COLO668 (cell line): ENCODE data around the gene ATRNL1.

Experiments
- DNase-seq: peaks from one replicate; lab custom pipeline; 2025; ENCODE audit not compliant: unreplicated experiment; lab: John Stamatoyannopoulos, UW

Gene ATRNL1

DNA sequence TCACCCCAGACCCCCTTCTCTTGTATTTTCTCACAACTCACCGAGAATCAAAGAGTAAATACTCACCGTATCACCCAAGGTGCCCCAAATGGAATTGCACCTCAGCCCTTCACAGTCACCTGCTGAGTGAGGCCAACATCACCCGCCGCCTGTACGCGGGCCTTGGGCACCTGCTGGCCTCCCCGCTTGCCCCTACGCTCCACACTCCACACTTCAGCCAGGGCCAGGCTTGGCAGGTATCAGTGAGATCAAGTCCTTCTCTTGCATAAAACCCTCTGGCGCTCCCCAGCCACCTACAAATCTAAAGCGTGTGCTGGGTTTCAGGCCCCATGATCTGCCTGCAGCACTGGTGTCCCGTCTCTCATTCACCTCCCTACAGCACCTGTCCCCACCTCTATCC, 879.3 kb downstream of the ATRNL1 start:
- no peak for DNase-seq

DNA sequence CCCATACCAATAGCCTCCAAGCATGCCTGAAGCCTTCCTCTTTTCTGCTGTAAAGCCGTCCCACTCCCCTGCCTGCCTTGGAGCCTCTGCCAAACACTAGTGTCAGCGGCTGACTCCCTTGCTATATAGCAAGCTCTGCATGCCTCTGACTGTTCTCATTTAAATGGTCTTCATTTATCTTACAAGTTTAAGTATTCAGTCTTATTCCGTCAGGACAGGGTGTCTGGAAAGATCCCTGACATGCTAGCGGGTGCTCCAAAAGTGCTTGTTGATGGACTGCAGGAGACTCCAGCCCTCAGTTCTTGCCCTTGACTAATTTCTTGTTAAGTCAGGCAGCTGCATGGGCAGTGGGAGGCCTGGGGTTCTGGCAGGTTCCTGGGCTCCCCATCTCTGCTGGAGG, 881.2 kb downstream of the ATRNL1 start:
- DNase-seq, result no peak

DNA sequence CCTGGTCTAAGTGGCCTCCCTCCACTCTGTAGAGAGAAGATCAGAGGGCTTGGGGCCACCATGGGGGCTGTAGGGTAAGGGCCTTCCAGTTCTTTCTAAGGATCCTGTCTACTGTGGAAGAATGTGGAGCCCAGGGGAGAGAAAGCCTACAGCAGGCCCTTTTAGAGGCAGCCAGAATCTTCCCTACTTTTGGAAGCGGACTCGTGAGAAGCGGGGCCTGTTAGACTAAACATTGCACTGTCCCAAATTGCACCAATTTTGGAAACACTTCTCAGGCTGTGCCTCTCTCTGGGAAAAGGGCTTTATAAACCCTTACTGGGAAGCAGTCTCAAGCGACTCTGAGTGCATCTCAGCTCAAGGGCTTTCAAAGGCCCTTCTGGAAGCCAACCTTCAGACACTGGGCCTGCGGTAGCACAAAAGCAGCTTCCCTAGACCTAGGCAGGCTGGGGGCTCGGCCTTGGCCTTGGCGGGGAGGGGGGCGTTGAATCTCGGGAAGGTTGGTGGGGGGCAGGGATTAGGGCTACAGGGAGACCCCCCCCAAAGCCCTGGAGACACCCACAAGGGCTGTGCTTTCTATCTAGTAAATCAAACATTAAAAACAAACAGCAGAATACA, 881.8 kb downstream of the ATRNL1 start:
- DNase-seq, result no peak

DNA sequence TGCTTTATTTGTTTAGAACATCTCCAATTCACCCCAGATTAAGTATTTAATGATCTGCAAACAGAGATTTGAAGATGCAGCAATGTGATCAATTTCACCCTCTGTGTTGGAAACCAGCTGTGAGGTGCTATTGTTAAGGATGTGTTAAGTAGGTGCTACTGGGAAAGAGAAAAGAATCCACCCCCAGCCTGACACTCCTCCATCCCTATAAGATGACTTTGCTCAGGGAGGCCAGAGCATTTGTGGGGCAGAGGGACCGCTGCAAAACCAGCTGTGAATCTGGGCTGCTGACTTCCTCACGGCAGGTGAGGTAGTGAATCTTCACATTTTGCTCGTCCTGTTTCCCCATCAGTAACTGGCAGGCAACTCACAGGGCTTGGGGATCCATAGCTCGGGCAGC, 882.3 kb downstream of the ATRNL1 start:
- no peak for DNase-seq

DNA sequence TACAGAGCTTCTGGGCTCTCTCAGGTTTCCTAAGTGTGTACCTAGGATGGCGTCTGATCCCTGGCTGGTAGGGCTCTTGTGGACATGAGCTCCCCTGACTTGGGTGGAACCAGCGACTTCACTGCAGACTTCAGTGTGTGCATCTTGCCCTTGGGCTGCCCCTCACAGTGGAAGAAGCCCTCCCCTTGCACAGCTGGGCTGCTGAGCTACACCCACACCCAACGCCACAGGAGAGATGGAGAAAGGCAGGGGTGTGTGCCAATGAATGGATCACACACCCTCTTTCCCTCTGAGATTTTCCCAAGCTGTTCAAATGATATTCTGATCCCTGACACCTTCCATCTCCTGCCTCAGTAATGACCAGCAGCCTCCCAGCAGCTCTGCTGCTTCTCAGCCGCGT, 883.2 kb downstream of the ATRNL1 start:
- no peak for DNase-seq

DNA sequence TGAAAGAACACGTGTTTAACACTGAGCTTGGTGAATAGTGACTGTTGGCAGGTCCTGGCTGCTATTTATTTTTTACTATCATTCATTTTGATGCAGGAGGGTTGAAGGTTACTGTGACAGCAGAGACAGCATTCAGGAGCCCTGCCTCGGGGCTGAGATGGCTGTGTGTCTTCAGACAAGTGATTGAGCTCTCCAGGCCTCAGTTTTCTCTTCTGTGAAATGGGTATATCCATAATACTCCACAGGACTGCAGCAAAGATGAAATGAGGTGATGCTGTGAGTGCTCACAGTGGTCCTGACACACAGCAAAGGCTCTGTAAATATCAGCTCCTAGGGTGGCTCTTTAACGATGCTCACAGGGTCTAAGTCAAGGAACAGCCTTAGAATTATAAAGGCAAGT, 884.7 kb downstream of the ATRNL1 start:
- DNase-seq, result no peak

DNA sequence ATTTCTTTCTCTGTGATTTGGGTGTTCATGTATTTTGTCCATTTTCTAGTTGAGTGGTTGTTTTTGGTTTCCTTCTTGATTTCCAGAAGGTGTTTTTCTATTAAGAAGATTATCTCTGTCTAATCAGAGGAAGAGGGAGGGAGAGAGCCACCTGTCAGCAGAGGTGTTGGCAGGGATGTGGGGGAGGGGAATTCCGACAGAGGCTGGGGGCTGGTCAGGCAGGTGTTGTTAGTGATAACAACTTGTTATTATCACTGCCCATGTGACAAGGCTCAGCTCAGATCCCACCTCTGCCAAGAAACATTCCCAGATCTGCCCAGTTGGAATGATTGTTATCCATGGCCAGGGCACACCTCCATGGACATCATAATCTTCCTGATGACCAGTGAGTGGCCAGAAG, 886.4 kb downstream of the ATRNL1 start:
- DNase-seq, result no peak

DNA sequence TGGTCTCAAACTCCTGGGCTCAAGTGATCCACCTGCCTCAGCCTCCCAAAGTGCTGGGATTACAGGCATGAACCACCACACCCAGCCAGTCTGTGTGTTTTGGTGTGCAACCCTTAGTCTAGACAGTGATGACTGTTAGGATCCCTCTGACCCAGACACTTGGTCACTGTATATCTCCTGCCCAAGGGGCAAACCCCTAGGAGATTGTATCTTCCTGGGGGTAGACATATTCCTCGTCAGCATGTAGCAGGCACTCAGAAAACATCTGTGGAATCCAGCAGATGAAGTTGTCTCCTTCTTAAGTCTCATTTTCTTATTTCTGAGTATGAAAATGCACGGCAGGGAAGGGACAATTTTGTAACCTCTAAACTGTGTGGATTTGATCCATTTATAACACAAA, 887.3 kb downstream of the ATRNL1 start:
- no peak for DNase-seq

DNA sequence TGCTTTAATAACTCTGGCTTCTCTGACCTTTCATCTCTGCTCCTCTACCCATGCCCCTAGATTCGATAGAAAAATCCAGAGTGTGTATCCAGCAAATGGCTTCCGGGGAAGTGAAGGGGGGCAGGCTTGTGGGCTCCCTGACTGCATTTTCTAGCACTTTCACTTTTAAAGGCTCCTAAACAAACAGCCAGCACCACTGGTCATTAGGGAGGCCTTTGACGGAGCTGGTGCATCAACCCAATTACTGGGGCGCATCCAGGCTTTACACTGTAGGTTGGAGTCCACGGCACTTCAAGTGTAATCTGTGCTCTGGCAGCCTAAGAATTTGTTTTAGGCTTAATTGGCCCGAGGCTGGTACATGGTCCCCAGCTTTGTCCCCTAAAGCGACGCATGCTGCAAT, 887.9 kb downstream of the ATRNL1 start:
- no peak for DNase-seq

DNA sequence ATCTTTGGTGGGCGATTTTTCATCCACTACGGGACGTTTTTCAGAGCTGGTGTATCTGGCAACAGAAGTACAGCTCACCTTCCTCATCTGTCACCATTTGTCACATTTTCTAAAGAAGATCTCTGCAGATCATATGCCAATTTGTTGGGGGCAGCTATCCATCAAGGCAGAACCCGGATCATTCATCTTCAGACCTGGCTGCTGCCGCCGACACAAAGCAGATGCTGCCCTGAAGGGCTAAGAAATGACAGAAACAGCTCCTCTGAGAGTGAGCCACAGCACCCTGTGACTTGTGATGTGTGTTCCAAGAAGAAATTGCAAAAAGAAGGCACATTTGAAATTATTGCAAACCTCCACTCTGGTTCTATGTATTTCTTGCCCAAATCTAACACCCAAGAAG, 888.9 kb downstream of the ATRNL1 start:
- no peak for DNase-seq

DNA sequence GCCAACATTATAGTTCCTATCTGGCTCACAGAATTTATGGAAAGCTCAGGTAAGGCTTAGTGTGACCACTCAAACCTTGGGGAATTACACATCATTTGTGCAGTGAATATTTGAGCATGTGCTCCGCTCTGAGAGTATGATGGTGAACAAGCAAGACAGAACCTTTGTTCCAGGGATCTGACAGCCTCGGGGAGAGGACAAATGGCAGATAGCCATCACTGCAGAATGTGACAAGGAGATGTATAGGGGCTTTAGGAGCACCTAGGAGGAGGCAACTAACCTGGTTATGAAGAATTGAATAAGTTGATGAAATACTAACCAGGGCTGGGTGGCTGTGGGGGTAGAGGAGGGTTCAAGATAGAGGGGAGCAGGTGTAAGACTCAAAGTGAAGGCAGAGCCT, 889.4 kb downstream of the ATRNL1 start:
- no peak for DNase-seq

DNA sequence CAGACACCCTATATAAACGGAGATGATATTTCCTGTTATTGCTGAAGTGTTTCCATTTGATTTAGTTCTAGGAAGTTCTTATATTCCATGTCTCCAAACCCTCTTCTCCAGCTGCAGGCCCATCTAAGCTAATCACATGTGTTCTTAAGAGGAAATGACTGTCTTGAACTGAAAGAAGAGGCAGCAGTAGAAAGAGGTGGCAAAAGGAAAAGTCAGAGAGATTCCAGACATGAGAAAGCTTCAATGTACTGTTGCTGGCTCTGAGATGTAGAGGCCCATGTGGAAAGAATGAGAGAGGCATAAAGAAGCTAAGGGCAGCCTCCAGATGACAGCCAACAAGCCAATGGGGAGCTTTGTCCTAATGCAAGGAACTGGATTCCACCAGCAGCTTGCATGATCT, 892.6 kb downstream of the ATRNL1 start:
- DNase-seq, result no peak

DNA sequence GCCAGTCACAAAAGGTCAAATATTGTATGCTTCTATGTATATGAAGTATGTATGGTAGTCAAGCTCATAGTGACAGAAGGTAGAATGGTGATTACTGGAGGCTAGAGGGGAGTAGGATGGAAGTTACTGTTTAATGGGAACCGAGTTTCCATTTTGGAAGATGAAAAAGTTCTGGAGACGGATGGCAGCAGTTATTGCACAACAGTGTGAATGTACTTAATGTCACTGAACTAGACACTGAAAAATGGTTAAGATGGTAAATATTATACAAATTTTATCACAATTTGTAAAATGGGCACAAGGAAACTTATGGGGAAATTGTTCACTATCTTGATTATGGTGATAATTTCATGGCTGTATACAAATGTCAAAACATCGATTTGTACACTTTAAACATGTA, 895.2 kb downstream of the ATRNL1 start:
- no peak for DNase-seq

DNA sequence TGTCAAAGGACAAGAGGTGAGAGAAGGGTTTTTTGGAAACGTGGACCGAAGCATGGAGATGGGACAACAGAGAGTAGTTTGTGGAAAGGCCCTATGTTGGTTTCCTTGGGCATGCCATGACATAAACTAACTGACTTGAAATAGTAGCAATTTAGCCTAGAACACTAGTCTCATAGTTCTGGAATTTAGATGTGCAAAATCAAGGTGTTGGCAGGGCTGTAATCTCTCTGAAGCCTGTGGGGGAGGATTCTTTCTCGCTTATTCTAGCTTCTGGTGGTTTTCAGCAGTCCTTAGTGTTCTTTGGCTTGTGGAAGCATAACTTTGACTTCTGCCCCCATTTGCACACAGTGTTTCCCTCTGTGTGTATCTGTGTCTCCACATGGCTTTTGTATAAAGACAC, 896.5 kb downstream of the ATRNL1 start:
- DNase-seq, result no peak

DNA sequence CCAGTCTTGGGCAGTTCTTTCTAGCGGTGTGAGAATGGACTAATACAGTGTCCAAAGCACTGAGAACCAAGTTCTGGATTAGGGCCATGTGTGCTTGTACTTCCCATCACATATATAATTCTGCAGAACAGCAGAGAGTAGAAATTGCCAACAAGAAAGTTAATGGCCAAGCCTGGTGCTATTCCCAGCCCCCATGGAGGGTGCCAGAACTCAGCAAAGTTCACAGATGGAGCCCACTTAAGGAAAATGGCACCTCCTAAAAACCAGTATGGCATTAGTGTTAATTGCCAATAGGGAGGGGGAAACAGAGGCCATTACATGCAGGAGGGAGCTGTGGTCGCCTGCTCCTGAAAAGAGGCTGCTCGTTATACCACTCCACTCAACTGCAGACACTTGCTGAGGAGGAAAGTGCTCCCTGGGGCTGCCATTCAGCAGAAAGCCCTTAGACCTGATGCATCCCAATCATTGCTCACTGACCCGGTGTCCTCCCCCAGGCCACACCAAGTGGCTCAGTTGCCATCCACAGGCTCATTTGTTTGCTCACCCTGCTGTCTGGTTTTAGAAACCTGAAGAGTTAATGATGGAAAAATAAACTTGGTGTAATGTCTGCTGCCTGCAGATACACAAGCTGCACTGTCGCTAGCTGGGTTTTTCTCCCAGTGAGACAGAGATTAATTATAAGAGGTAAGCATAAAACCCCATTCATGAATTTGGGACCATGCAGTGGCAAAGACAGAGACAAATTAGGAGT, 899.2 kb downstream of the ATRNL1 start:
- DNase-seq, result no peak

DNA sequence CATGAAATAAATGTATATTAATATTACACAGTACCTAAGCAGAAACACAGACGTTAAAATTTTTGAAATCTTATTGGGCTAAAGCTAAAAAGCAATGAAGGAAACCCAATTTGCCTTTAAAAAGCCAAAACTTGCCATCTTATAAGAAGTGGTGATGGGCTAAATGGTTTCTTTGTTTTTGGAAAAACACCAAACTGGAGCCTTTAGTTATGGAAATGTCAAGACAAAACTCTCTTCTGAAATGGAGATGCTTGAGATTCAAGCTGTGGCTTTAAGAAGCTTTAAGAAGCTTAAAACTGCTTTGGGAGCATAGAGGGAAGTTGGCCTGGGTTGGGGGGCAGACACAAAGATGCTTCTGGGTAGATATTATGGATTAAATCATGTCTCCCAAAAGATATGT, 902.9 kb downstream of the ATRNL1 start:
- no peak for DNase-seq

DNA sequence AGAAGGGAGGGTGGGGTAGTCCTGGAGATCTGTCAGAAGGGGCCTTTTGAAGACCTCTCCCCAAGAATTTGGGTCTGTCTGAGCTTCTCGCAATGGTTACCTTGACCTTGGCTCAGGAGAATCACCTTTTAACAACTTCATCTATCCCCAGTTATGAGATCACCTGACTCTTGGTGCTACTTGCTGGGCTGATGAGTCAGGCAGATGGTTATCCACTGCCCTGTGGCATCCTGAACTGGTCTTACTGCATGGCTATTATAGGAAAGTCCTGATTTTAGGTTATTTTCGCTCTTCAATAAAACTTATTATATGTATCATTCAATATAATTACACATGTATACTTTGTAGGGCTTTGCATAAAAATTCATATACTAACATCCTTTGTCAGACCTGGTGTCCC, 905.1 kb downstream of the ATRNL1 start:
- no peak for DNase-seq
